NB4 (cell line): ENCODE measurements around the gene SDHAF1.
"Not testable (repeated sequence)": the region's sequence is repeated elsewhere in the genome, so short reads cannot be mapped to it uniquely, and the experiment has no call there.

Experiments used
- DNase-seq: peaks from one replicate; pipeline ENCODE4 v3.0.0; 2010; ENCODE audit warnings: low read depth
- H3K4me3 ChIP-seq: one replicate; pipeline ENCODE4 v1.5.1; 2011; ENCODE audit warnings: mild to moderate bottlenecking, low read depth, low read length, moderate library complexity
- CTCF ChIP-seq: IDR thresholded peaks from one replicate; pipeline ENCODE4 v1.5.1; 2012; ENCODE audit warnings: low read depth, low read length
- MAX ChIP-seq: IDR thresholded peaks from 2 replicates; pipeline ENCODE4 v1.6.1; 2011; ENCODE audit warnings: low read depth, low read length
- MYC ChIP-seq: IDR thresholded peaks from 2 replicates; pipeline ENCODE4 v1.6.1; 2011; ENCODE audit warnings: low read depth, low read length
- POLR2A ChIP-seq: IDR thresholded peaks from 2 replicates; pipeline ENCODE4 v1.6.1; 2011; ENCODE audit warnings: mild to moderate bottlenecking; ENCODE audit not compliant: insufficient read length; ENCODE audit errors: extremely low read depth

The SDHAF1 gene

GRCh38 chr19:35973487-35973886 lies 21.5 kb upstream of the SDHAF1 start:
- no peak overlapping the region for H3K4me3 ChIP-seq
- TF ChIP-seq MYC (no peak), CTCF (no peak), MAX (peak; percentile 53)
- DNase-seq, result peak; percentile 12

GRCh38 chr19:35975608-35976214 lies 19.3 kb upstream of the SDHAF1 start:
- DNase-seq, result peak; percentile 30

GRCh38 chr19:35977446-35978222 lies 17.4 kb upstream of the SDHAF1 start:
- H3K4me3 ChIP-seq, result no peak overlapping the region
- TF ChIP-seq POLR2A (no peak), CTCF (peak; percentile 30), MYC (no peak)
- peak; percentile 65 for DNase-seq

More at GRCh38 chr19:35975608-35976214, 19.3 kb upstream of the SDHAF1 start:
- H3K4me3 ChIP-seq, result no peak overlapping the region
- TF ChIP-seq MAX (no peak), POLR2A (no peak), MYC (no peak), CTCF (no peak)

- no peak overlapping the region for H3K4me3 ChIP-seq
- no peak for DNase-seq
- TF ChIP-seq CTCF (no peak), MYC (no peak), POLR2A (no peak), MAX (no peak)
These were observed 16.7 kb upstream of the SDHAF1 start for GRCh38 chr19:35978271-35978670.

- no peak for DNase-seq
- H3K4me3 ChIP-seq, result no peak overlapping the region
- TF ChIP-seq MAX (no peak), MYC (no peak), CTCF (no peak), POLR2A (no peak)
These were observed 16.1 kb upstream of the SDHAF1 start for GRCh38 chr19:35978832-35979365.

- not testable (repeated sequence) for DNase-seq, H3K4me3 ChIP-seq
These were observed 14.0 kb upstream of the SDHAF1 start for GRCh38 chr19:35980997-35981396.
